K562 (cell line): Measurements from ENCODE around the gene PLXNA2. TPM values are rescaled to one million over a fixed set of nuclear protein-coding genes. Genes with fewer than 3 reads are reported as not detected.

Experiments
- ATAC-seq: fragments of 200-7000 bp; cut with Tn5 transposase; 3 replicates; pipeline ENCODE4 v1.9.1; 2020; ENCODE audit warnings: moderate library complexity
- BruUV-seq: library from RNA; stranded (reverse); fragments of 400-500 nt; replicated peaks from 2 replicates; lab custom pipeline; 2021; lab: Mats Ljungman, UMichigan
- CTCF ChIA-PET: fragments of 300-600 bp; formaldehyde crosslinking; extraction: SDS; loops from one replicate; lab custom pipeline; 2021; ENCODE audit warnings: low intra/inter-chr PET ratio; lab: Yijun Ruan, JAX
- POLR2A ChIA-PET: fragments of 300-600, 350-650 bp; sonication (Branson Sonifier 250); formaldehyde crosslinking; extraction: SDS; loops from one replicate; lab custom pipeline; 2021; ENCODE audit warnings: antibody characterized with exemption, inconsistent platforms; lab: Yijun Ruan, JAX
- DNase-seq, 4 experiments: peaks; one replicate each; pipeline versions ENCODE4 v3.0.0 to v3.0.0-alpha.2; 2011 to 2018; ENCODE audit warnings: low spot score in 3 of 4, mixed read lengths in 3 of 4; ENCODE audit errors: extremely low read depth in 1 of 4
- FAIRE-seq: peaks from 2 replicates; lab custom pipeline; 2011; peaks lifted over from hg19 to GRCh38; lab: Jason Lieb, UNC
- H2AFZ ChIP-seq: 2 replicates; pipeline ENCODE4 v1.6.0; 2011; ENCODE audit warnings: low read depth, low read length, control low read depth, inconsistent platforms
- H3K27ac ChIP-seq: fragments of 200-600 bp; 3 replicates; pipeline ENCODE4 v1.8.0; 2011; ENCODE audit warnings: low read depth, mild to moderate bottlenecking, control low read depth, inconsistent platforms, low read length, moderate library complexity, mixed read lengths; ENCODE audit errors: extremely low read depth
- H3K27me3 ChIP-seq, 2 experiments: fragments of 300-600 bp in 1 of 2; 2 replicates in 1 of 2; 3 replicates in 1 of 2; pipeline versions ENCODE4 v1.6.0 to v1.8.0; 2011; ENCODE audit warnings: inconsistent platforms in 2 of 2, low read length in 2 of 2, mild to moderate bottlenecking in 1 of 2, mixed read lengths in 1 of 2, moderate library complexity in 1 of 2; ENCODE audit not compliant: control insufficient read depth in 2 of 2, insufficient read depth in 2 of 2
- H3K36me3 ChIP-seq: fragments of 300-600 bp; 3 replicates; pipeline ENCODE4 v1.8.0; 2011; ENCODE audit warnings: mild to moderate bottlenecking, low read length, inconsistent platforms; ENCODE audit not compliant: control insufficient read depth, insufficient read depth
- H3K4me1 ChIP-seq, 2 experiments: fragments of 200-600 bp in 1 of 2; replicated peaks in 1 of 2; 2 replicates in 1 of 2; 3 replicates in 1 of 2; pipeline versions ENCODE4 v1.5.1 to v1.8.0; 2011; ENCODE audit warnings: inconsistent platforms in 2 of 2, low read length in 2 of 2, mild to moderate bottlenecking in 1 of 2, mixed read lengths in 1 of 2, moderate library complexity in 1 of 2; ENCODE audit not compliant: control insufficient read depth in 2 of 2, insufficient read depth in 2 of 2
- H3K4me2 ChIP-seq: 2 replicates; pipeline ENCODE4 v1.6.1; 2011; ENCODE audit warnings: low read length, control low read depth, inconsistent platforms, mixed read lengths; ENCODE audit not compliant: insufficient read depth
- H3K4me3 ChIP-seq: fragments of 200-600 bp; sonication (generic), shearing (Covaris generic); 2 replicates; pipeline ENCODE4 v1.5.1; 2016; ENCODE audit warnings: control low read depth, inconsistent platforms
- H3K79me2 ChIP-seq: fragments of 200-600 bp; 3 replicates; pipeline ENCODE4 v1.8.0; 2011; ENCODE audit warnings: low read length, inconsistent platforms; ENCODE audit not compliant: control insufficient read depth, insufficient read depth
- H3K9ac ChIP-seq, 2 experiments: 2 replicates each; pipeline versions ENCODE4 v1.6.0 to v1.6.1; 2011; ENCODE audit warnings: low read depth in 2 of 2, low read length in 2 of 2, control low read depth in 1 of 2, inconsistent platforms in 1 of 2, mild to moderate bottlenecking in 1 of 2, mixed read lengths in 1 of 2; ENCODE audit not compliant: insufficient read depth in 1 of 2
- H3K9me1 ChIP-seq: one replicate; pipeline ENCODE4 v1.6.0; 2011; ENCODE audit warnings: inconsistent platforms, mild to moderate bottlenecking, low read length, moderate library complexity; ENCODE audit not compliant: control insufficient read depth, insufficient read depth
- H3K9me3 ChIP-seq: replicated peaks from 2 replicates; pipeline ENCODE4 v1.5.1; 2011; ENCODE audit warnings: low read depth, low read length, inconsistent platforms; ENCODE audit not compliant: control insufficient read depth, insufficient read depth
- H4K20me1 ChIP-seq: replicated peaks from 2 replicates; pipeline ENCODE4 v1.6.1; 2011; ENCODE audit warnings: low read length, inconsistent platforms, mixed read lengths; ENCODE audit not compliant: control insufficient read depth, insufficient read depth
- OTX1 ChIP-seq: fragments of 450-650 bp; formaldehyde crosslinking; IDR thresholded peaks from 2 replicates; pipeline ENCODE4 v1.4.0; 2022; ENCODE audit warnings: mild to moderate bottlenecking
- USF2 ChIP-seq: sonication (generic); formaldehyde crosslinking; IDR thresholded peaks from 2 replicates; pipeline ENCODE4 v1.5.0; 2020; ENCODE audit warnings: missing genetic modification reagents
- ZNF134 ChIP-seq: fragments of 250-450 bp; sonication (Bioruptor Pico); conservative IDR thresholded peaks from 2 replicates; pipeline ENCODE4 v1.4.0; 2020
- WGBS: fragments of 100-300 bp; shearing (Covaris generic); methylation state at CpG from one replicate; pipeline ENCODE4 v1.1.6; 2016; ENCODE audit warnings: low coverage, mixed read lengths; ENCODE audit not compliant: insufficient coverage; ENCODE audit errors: missing lambda C conversion rate; 5-methylcytosine and 5-hydroxymethylcytosine counted together
- in situ Hi-C: fragments of 300-500 bp; cut with MboI; formaldehyde crosslinking; loops from 4 replicates; pipeline ENCODE4 v1.15.0; 2018; ENCODE audit warnings: inconsistent platforms, mixed read lengths
- intact Hi-C: fragments of 100-400 bp; cut with micrococcal nuclease; formaldehyde crosslinking; loops from 2 replicates; pipeline ENCODE4 v1.14.2; 2022
- polyA plus RNA-seq, 8 experiments: library from polyadenylated mRNA; depleted of rRNA in 4 of 8; stranded (reverse) in 5 of 8; unstranded in 3 of 8; fragments of >200 nt; fragmentation: Nextera tagmentation in 2 of 8; fragmentation: Illumina TruSeq in 1 of 8; extraction: Ambion mirVana in 2 of 8; extraction: Trizol in 1 of 8; gene quantifications; 2 replicates each; pipeline versions ENCODE4 v1.2.1 to v1.2.3, GENCODE V29; 2011 to 2014; ENCODE audit warnings: inconsistent platforms in 1 of 8, missing spikeins in 1 of 8
- total RNA-seq, 7 experiments: library from RNA; depleted of rRNA in 6 of 7; stranded (reverse); fragments of >200 nt in 6 of 7; fragmentation: Illumina TruSeq in 2 of 7; extraction: Trizol in 2 of 7; gene quantifications; 2 replicates each; pipeline versions ENCODE4 v1.2.1 to v1.2.3, GENCODE V29; 2011 to 2021; ENCODE audit warnings: low replicate concordance in 1 of 7

Gene PLXNA2
- total and polyA plus RNA-seq, 9 of the 15 experiments (the other 6 are each of a cell fraction or from before 2014, with no cell fraction given): 0.01 to 1.3 (median 0.32) TPM

- no peak for TF ChIP-seq USF2
Measured at GRCh38 chr1:208103597-208104513, 140.3 kb downstream of the PLXNA2 start (continued).

GRCh38 chr1:208101661-208102431 lies 142.3 kb downstream of the PLXNA2 start:
- BruUV-seq: no TSS peak
- Histone ChIP-seq H3K27me3 (peaks cover 51 to 68% of the 10 kb centered on the region in 2 experiments), H3K9me1 (peaks cover 3% of the 10 kb centered on the region), H3K79me2 (no peaks in the 10 kb centered on the region), H4K20me1 (no peaks in the 10 kb centered on the region; the same call in none of the 2 replicates), H3K27ac (no peak overlapping the region), H2AFZ (no peak overlapping the region), H3K4me1 (no peaks in the 10 kb centered on the region; a peak in 1 of 5 replicates), H3K4me2 (no peak overlapping the region), H3K4me3 (no peak overlapping the region), H3K9me3 (no peaks in the 10 kb centered on the region), H3K9ac (no peak overlapping the region), H3K36me3 (no peaks in the 10 kb centered on the region)
- ChIA-PET POLR2A (interaction anchor here (0.8 to 2.1 kb wide), 7 partner anchors 11 to 190 kb away, joined by 3 to 6 read pairs (median 3); no protein-coding TSS in a partner anchor), CTCF (no interaction called here)
- FAIRE-seq (no peak), DNase-seq (no peak), ATAC-seq (no peak)
- in situ Hi-C loops (no loop called here), intact Hi-C loops (no loop called here)
- 1% methylated on average over 11 of the region's 11 CpGs for WGBS
- TF ChIP-seq ZNF134 (CRISPR knock-in tag): no peak
- no peak for TF ChIP-seq USF2
- no peak for TF ChIP-seq OTX1 (CRISPR knock-in tag)
